ENCODE results near the gene ITPR3.

ITPR3 gene

DNA sequence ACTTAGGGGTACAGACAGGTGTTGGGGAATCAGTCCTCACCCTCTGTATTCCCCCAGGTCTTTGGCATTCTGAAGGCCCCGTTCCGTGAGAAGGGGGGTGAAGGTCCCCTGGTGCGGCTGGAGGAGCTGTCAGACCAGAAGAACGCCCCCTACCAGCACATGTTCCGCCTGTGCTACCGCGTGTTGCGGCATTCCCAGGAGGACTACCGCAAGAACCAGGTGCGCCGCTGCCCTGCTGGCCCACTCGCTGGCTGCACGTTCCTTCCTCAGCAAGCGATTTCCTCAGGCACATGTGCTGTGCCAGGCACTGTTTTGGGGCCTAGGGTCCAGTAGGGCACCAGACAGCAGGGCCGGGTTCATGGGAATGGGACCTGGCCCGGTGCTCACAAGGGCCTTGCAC is 46.0 kb downstream of the ITPR3 start:
- TF ChIP-seq, protein P1, sequence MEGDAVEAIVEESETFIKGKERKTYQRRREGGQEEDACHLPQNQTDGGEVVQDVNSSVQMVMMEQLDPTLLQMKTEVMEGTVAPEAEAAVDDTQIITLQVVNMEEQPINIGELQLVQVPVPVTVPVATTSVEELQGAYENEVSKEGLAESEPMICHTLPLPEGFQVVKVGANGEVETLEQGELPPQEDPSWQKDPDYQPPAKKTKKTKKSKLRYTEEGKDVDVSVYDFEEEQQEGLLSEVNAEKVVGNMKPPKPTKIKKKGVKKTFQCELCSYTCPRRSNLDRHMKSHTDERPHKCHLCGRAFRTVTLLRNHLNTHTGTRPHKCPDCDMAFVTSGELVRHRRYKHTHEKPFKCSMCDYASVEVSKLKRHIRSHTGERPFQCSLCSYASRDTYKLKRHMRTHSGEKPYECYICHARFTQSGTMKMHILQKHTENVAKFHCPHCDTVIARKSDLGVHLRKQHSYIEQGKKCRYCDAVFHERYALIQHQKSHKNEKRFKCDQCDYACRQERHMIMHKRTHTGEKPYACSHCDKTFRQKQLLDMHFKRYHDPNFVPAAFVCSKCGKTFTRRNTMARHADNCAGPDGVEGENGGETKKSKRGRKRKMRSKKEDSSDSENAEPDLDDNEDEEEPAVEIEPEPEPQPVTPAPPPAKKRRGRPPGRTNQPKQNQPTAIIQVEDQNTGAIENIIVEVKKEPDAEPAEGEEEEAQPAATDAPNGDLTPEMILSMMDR (IDR thresholded peaks at IDR 0.05) = no peak
- no peak overlapping the region for H3K4me3 ChIP-seq
- no peak overlapping the region for H3K27ac ChIP-seq
- DNase-seq (ENCODE audit: low spot score) = no peak

DNA sequence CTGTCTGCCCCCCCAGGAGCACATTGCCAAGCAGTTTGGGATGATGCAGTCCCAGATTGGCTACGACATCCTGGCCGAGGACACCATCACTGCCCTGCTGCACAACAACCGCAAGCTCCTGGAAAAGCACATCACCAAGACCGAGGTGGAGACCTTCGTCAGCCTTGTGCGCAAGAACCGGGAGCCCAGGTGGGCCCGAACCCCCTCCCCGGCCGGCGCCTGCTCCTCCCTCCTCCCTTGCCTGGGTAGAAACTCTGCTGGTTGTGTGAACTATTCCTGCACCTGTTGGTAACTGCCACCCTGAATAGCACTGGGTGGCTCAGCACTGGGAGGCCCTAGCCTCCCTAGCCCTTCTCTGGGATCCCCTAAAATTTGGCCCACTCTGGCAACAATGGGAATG is 46.7 kb downstream of the ITPR3 start:
- TF ChIP-seq, protein P1 (IDR thresholded peaks at IDR 0.05) = no peak
- Histone ChIP-seq H3K27ac (no peak overlapping the region), H3K4me3 (no peak overlapping the region)
- no peak for DNase-seq (ENCODE audit: low spot score)

- no peak overlapping the region for H3K27ac ChIP-seq
- H3K4me3 ChIP-seq = no peak overlapping the region
- TF ChIP-seq, protein P1 (IDR thresholded peaks at IDR 0.05) = no peak
- DNase-seq (ENCODE audit: low spot score) = no peak
Observed at GRCh38 chr6:33668328-33668727, 47.2 kb downstream of the ITPR3 start.

GRCh38 chr6:33668914-33669313 is 47.8 kb downstream of the ITPR3 start:
- H3K27ac ChIP-seq = no peak overlapping the region
- no peak for DNase-seq (ENCODE audit: low spot score)
- TF ChIP-seq, protein P1 (IDR thresholded peaks at IDR 0.05) = no peak
- H3K4me3 ChIP-seq = no peak overlapping the region

- Histone ChIP-seq H3K27ac (no peak overlapping the region), H3K4me3 (no peak overlapping the region)
- TF ChIP-seq, protein P1 (IDR thresholded peaks at IDR 0.05) = no peak
- DNase-seq (ENCODE audit: low spot score) = no peak
Observed at GRCh38 chr6:33670086-33670660, 49.1 kb downstream of the ITPR3 start.

GRCh38 chr6:33670971-33671743 is 50.0 kb downstream of the ITPR3 start:
- Histone ChIP-seq H3K27ac (no peak overlapping the region), H3K4me3 (no peak overlapping the region)
- TF ChIP-seq, protein P1 (IDR thresholded peaks at IDR 0.05) = no peak
- no peak for DNase-seq (ENCODE audit: low spot score)

GRCh38 chr6:33671744-33672072 is 50.6 kb downstream of the ITPR3 start:
- TF ChIP-seq, protein P1 (IDR thresholded peaks at IDR 0.05) = no peak
- no peak overlapping the region for H3K27ac ChIP-seq
- H3K4me3 ChIP-seq = no peak overlapping the region
- no peak for DNase-seq (ENCODE audit: low spot score)
